Hepatocyte (in vitro differentiated cells): ENCODE data around the gene TAF11L5. TPM values are rescaled to one million over a fixed set of nuclear protein-coding genes. Genes with fewer than 3 reads are reported as not detected.
"Not testable (repeated sequence)": the region's sequence is repeated elsewhere in the genome, so short reads cannot be mapped to it uniquely, and the experiment has no call there.

Experiments
- DNase-seq: peaks from one replicate; pipeline ENCODE4 v3.0.0-alpha.2; 2016; ENCODE audit warnings: low spot score
- H2AFZ ChIP-seq: fragments of 200-600 bp; sonication (generic); 2 replicates; pipeline ENCODE4 v1.6.0; 2016; ENCODE audit warnings: antibody characterized with exemption, mild to moderate bottlenecking
- H3K27ac ChIP-seq: fragments of 200-600 bp; sonication (generic); 2 replicates; pipeline ENCODE4 v1.5.1; 2016; ENCODE audit warnings: mild to moderate bottlenecking
- H3K27me3 ChIP-seq: fragments of 200-600 bp; sonication (generic); 2 replicates; pipeline ENCODE4 v1.6.1; 2016
- H3K36me3 ChIP-seq: fragments of 200-600 bp; sonication (generic); replicated peaks from 2 replicates; pipeline ENCODE4 v1.5.1; 2016; ENCODE audit warnings: low read depth; ENCODE audit not compliant: insufficient read depth
- H3K4me1 ChIP-seq: fragments of 200-600 bp; sonication (generic); 2 replicates; pipeline ENCODE4 v1.5.1; 2016; ENCODE audit warnings: mild to moderate bottlenecking, moderate library complexity; ENCODE audit not compliant: insufficient read depth
- H3K4me2 ChIP-seq: fragments of 200-600 bp; sonication (generic); 2 replicates; pipeline ENCODE4 v1.6.0; 2016
- H3K4me3 ChIP-seq: fragments of 200-600 bp; sonication (generic); 2 replicates; pipeline ENCODE4 v1.5.1; 2016; ENCODE audit warnings: mild to moderate bottlenecking
- H3K79me2 ChIP-seq: fragments of 200-600 bp; sonication (generic); 2 replicates; pipeline ENCODE4 v1.6.0; 2017; ENCODE audit warnings: mild to moderate bottlenecking
- H3K9me2 ChIP-seq: fragments of 200-600 bp; sonication (generic); replicated peaks from 2 replicates; pipeline ENCODE4 v1.6.0; 2017; ENCODE audit warnings: mild to moderate bottlenecking; ENCODE audit not compliant: insufficient read depth
- H3K9me3 ChIP-seq: fragments of 200-600 bp; sonication (generic); 2 replicates; pipeline ENCODE4 v1.5.1; 2016; ENCODE audit warnings: low read depth, mild to moderate bottlenecking
- H4K20me1 ChIP-seq: fragments of 200-600 bp; sonication (generic); 2 replicates; pipeline ENCODE4 v1.6.0; 2016; ENCODE audit warnings: mild to moderate bottlenecking; ENCODE audit not compliant: insufficient read depth, poor library complexity, severe bottlenecking
- CTCF ChIP-seq: fragments of 200-600 bp; sonication (generic); IDR thresholded peaks from 2 replicates; pipeline ENCODE4 v1.5.1; 2016; ENCODE audit warnings: antibody characterized with exemption, mild to moderate bottlenecking; ENCODE audit not compliant: poor library complexity
- EZH2 ChIP-seq: fragments of 200-600 bp; sonication (generic); IDR thresholded peaks from 2 replicates; pipeline ENCODE4 v1.6.1; 2016; ENCODE audit warnings: antibody characterized with exemption, mild to moderate bottlenecking, borderline replicate concordance
- EZH2phosphoT487 ChIP-seq: fragments of 200-600 bp; sonication (generic); IDR thresholded peaks from one replicate; pipeline ENCODE4 v1.6.1; 2018; ENCODE audit warnings: antibody characterized with exemption, mild to moderate bottlenecking, low read depth, moderate library complexity; ENCODE audit not compliant: unreplicated experiment, severe bottlenecking
- WGBS: methylation state at CpG from one replicate; pipeline ENCODE4 v1.1.6; 2016; ENCODE audit warnings: low lambda C conversion rate; ENCODE audit errors: missing lambda C conversion rate; 5-methylcytosine and 5-hydroxymethylcytosine counted together
- polyA plus RNA-seq: library from polyadenylated mRNA; unstranded; fragments of >200 nt; fragmentation: Nextera tagmentation; extraction: Ambion mirVana; gene quantifications from 2 replicates; pipeline ENCODE4 v1.2.1, GENCODE V29; 2016
- total RNA-seq: library from RNA; depleted of rRNA; stranded (reverse); fragments of >200 nt; gene quantifications from 2 replicates; pipeline ENCODE4 v1.2.3, GENCODE V29; 2014

The TAF11L5 gene
- total RNA-seq: not detected in 2 replicates
- not detected in 2 replicates for polyA plus RNA-seq

DNA sequence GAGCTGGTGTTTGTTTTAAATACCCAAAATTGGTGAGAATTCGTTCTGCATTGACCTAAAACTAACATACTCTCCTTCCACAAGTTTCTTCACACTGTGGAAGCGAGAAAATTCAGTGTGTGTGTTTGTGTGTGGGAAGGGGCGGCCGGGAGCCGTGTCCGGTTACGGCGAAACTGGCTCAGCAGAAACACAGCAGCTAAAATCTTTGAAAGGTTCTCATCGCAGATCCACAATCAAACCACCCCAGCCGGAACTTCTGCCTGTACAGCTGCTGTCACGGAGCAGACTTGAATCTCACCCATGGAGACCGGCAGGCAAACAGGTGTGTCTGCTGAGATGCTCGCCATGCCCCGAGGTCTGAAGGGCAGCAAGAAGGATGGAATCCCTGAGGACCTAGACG is at the start of gene TAF11L5:
Gene TAF11L5 (plus strand): TSS at position 301 of the 400 bp plus-strand sequence.
- whole genome bisulfite sequencing: no CpG with 5 or more reads among the region's 15 CpGs
- not testable (repeated sequence) for H3K4me2 ChIP-seq, H3K9me3 ChIP-seq, H4K20me1 ChIP-seq, H3K27ac ChIP-seq, DNase-seq, H3K4me3 ChIP-seq, H3K79me2 ChIP-seq, H3K36me3 ChIP-seq, H3K4me1 ChIP-seq, H2AFZ ChIP-seq, H3K27me3 ChIP-seq, H3K9me2 ChIP-seq

DNA sequence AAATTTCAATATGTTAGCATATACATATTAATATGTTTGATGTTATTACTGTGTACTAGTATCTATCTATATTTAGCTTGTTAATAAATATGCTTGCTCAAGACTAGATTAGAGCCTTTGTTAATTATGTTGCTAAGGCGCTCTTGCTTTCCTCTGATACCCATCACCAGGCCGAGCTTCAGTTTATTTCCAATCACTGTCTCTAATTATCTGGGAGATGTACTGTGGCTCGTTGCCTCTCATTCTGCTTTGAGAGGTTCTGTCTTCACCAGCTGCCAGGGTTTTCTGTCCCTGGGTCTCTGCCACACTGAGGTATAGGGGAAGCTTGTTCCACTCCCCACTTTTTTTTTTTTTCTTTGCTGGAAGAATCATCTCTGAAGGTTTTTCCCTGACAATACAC is 48.0 kb upstream of the TAF11L5 start:
- TF ChIP-seq EZH2phosphoT487 (no peak), CTCF (no peak), EZH2 (no peak)
- Histone ChIP-seq H3K36me3 (no peaks in the 10 kb centered on the region), H2AFZ (no peak overlapping the region), H3K4me1 (no peaks in the 10 kb centered on the region), H3K9me2 (no peaks in the 10 kb centered on the region), H3K79me2 (no peaks in the 10 kb centered on the region), H3K27me3 (no peaks in the 10 kb centered on the region), H3K27ac (no peak overlapping the region), H3K4me3 (no peak overlapping the region), H3K9me3 (no peaks in the 10 kb centered on the region), H3K4me2 (no peak overlapping the region), H4K20me1 (no peaks in the 10 kb centered on the region)
- WGBS: 79% methylated on average over 3 of the region's 3 CpGs
- no peak for DNase-seq

DNA sequence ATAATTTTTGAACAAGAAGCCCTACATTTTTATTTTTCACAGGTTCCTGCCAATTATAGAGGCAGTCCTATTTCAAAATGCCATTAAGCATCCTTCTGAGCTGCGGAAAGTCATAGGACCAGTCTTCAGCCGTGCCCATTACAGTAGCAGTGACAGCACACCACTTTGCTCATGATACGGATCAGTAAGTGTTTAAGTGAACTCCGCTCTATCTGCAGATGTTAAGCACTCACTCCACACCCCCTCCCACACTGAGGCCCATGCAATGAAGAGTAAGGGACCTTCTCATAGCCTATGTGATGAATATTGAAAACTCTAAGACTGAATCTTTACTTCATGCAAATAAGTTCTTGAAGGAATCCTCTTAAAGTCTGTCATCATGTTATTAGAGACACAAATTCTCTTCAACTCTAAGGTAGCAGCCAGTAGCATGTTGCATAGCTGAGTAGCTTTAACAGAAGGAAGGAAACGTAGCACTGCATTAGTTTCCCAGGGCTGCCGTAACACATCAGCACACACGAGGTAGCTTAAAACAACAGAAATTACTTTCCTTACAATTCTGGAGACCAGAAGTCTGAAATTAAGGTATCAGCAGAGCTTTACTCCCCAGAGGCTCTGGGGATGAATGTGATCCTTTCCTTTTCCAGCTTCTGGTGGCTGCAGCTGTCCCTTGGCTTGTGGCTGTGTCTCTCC is 47.3 kb upstream of the TAF11L5 start:
- H3K79me2 ChIP-seq: no peaks in the 10 kb centered on the region
- no peak overlapping the region for H2AFZ ChIP-seq
- H3K27me3 ChIP-seq: no peaks in the 10 kb centered on the region
- H3K27ac ChIP-seq: no peak overlapping the region
- 69% methylated on average over 7 of the region's 7 CpGs for WGBS
- TF ChIP-seq EZH2 (no peak), EZH2phosphoT487 (no peak), CTCF (no peak)
- H3K4me3 ChIP-seq: no peak overlapping the region
- H3K9me3 ChIP-seq: no peaks in the 10 kb centered on the region
- H3K9me2 ChIP-seq: no peaks in the 10 kb centered on the region
- H3K4me2 ChIP-seq: no peak overlapping the region
- H3K36me3 ChIP-seq: no peaks in the 10 kb centered on the region
- DNase-seq: no peak
- no peaks in the 10 kb centered on the region for H3K4me1 ChIP-seq
- no peaks in the 10 kb centered on the region for H4K20me1 ChIP-seq

- WGBS: 83% methylated on average over 4 of the region's 4 CpGs
- Histone ChIP-seq H3K4me1 (no peaks in the 10 kb centered on the region), H4K20me1 (no peaks in the 10 kb centered on the region), H3K36me3 (no peaks in the 10 kb centered on the region), H3K4me2 (no peak overlapping the region), H3K27ac (no peak overlapping the region), H2AFZ (no peak overlapping the region), H3K27me3 (no peaks in the 10 kb centered on the region), H3K9me3 (no peaks in the 10 kb centered on the region), H3K4me3 (no peak overlapping the region), H3K79me2 (no peaks in the 10 kb centered on the region), H3K9me2 (no peaks in the 10 kb centered on the region)
- TF ChIP-seq EZH2 (no peak), EZH2phosphoT487 (no peak), CTCF (no peak)
- DNase-seq: no peak
These were observed 43.7 kb upstream of the TAF11L5 start for GRCh38 chr5:17481378-17481777.
